PC-9 (cell line): ENCODE data around the gene CRTAC1. TPM values are rescaled to one million over a fixed set of nuclear protein-coding genes. Genes with fewer than 3 reads are reported as not detected.

Experiments
- BruUV-seq: library from RNA; stranded (reverse); fragments of 400-500 nt; replicated peaks from 2 replicates; lab custom pipeline; 2021; lab: Mats Ljungman, UMichigan
- CTCF ChIA-PET: fragments of 300-600 bp; sonication (Branson Sonifier 250); formaldehyde crosslinking; loops from one replicate; lab custom pipeline; 2022; ENCODE audit warnings: antibody characterized with exemption; lab: Charles Lee
- POLR2A ChIA-PET: fragments of 300-600 bp; sonication (Branson Sonifier 250); formaldehyde crosslinking; loops from one replicate; lab custom pipeline; 2022; ENCODE audit warnings: antibody characterized with exemption; ENCODE audit not compliant: unreplicated experiment; lab: Charles Lee
- DNase-seq, 2 experiments: peaks; one replicate each; pipeline versions ENCODE4 v3.0.0 to v3.0.0-alpha.2; 2015 to 2022; ENCODE audit warnings: mixed read lengths in 1 of 2
- H2AFZ ChIP-seq: fragments of 200-600 bp; sonication (generic); 2 replicates; pipeline ENCODE4 v1.8.1; 2017; ENCODE audit warnings: antibody characterized with exemption
- H3F3A ChIP-seq: fragments of 200-600 bp; sonication (generic); 2 replicates; pipeline ENCODE4 v1.8.1; 2017; ENCODE audit warnings: antibody characterized with exemption, mild to moderate bottlenecking, low read depth; ENCODE audit not compliant: insufficient read depth
- H3K27ac ChIP-seq: fragments of 200-600 bp; sonication (generic); 2 replicates; pipeline ENCODE4 v1.6.1; 2016; ENCODE audit warnings: mixed run types
- H3K27me3 ChIP-seq: fragments of 200-600 bp; sonication (generic); 2 replicates; pipeline ENCODE4 v1.6.1; 2016; ENCODE audit warnings: low read depth, mixed run types; ENCODE audit not compliant: insufficient read depth
- H3K36me3 ChIP-seq: fragments of 200-600 bp; sonication (generic); 2 replicates; pipeline ENCODE4 v1.6.1; 2016; ENCODE audit warnings: low read depth, mixed run types
- H3K4me1 ChIP-seq: fragments of 200-600 bp; sonication (generic); replicated peaks from 2 replicates; pipeline ENCODE4 v1.6.1; 2016; ENCODE audit warnings: mixed run types; ENCODE audit not compliant: insufficient read depth
- H3K4me2 ChIP-seq: fragments of 200-600 bp; sonication (generic); 2 replicates; pipeline ENCODE4 v1.6.1; 2017; ENCODE audit warnings: mixed run types
- H3K4me3 ChIP-seq: fragments of 200-600 bp; sonication (generic); 2 replicates; pipeline ENCODE4 v1.6.1; 2016; ENCODE audit warnings: mixed run types
- H3K79me2 ChIP-seq: fragments of 200-600 bp; sonication (generic); 2 replicates; pipeline ENCODE4 v1.6.1; 2017; ENCODE audit warnings: low read depth, mixed run types
- H3K9me2 ChIP-seq: fragments of 200-600 bp; sonication (generic); 2 replicates; pipeline ENCODE4 v1.8.1; 2017; ENCODE audit warnings: mild to moderate bottlenecking; ENCODE audit not compliant: insufficient read depth
- H3K9me3 ChIP-seq: fragments of 200-600 bp; sonication (generic); 2 replicates; pipeline ENCODE4 v1.8.1; 2016; ENCODE audit warnings: low read depth; ENCODE audit not compliant: insufficient read depth
- H4K20me1 ChIP-seq: fragments of 200-600 bp; sonication (generic); 2 replicates; pipeline ENCODE4 v1.8.1; 2017; ENCODE audit not compliant: insufficient read depth
- EZH2 ChIP-seq: fragments of 200-600 bp; sonication (generic); IDR thresholded peaks from 2 replicates; pipeline ENCODE4 v1.8.0; 2017; ENCODE audit warnings: antibody characterized with exemption, low read depth
- intact Hi-C: fragments of 100-400 bp; cut with micrococcal nuclease; formaldehyde crosslinking; loops from one replicate; pipeline ENCODE4 v1.10.0; 2022; ENCODE audit not compliant: unreplicated experiment
- total RNA-seq: library from RNA; stranded (reverse); gene quantifications from 2 replicates; pipeline ENCODE4 v1.2.3, GENCODE V29; 2021
- TF ChIP-seq, protein P1 (sequence below): fragments of 200-600 bp; sonication (generic); conservative IDR thresholded peaks from 2 replicates; pipeline ENCODE4 v1.6.1; 2017; ENCODE audit warnings: mixed run types, antibody characterized with exemption, mild to moderate bottlenecking, moderate library complexity

CRTAC1 gene
- total RNA-seq, 1 experiment from 2014 or later = not detected

GRCh38 chr10:97836446-97836845 is 194.0 kb downstream of the CRTAC1 start:
- BruUV-seq = no TSS peak
- CTCF ChIA-PET = no interaction called here

GRCh38 chr10:97831259-97831658 is 199.2 kb downstream of the CRTAC1 start:
- intact Hi-C loops = no loop called here
- peaks cover 14% of the 10 kb centered on the region for H3K4me1 ChIP-seq
- no peak overlapping the region for H3K4me3 ChIP-seq
- no peaks in the 10 kb centered on the region for H3K79me2 ChIP-seq
- H3K36me3 ChIP-seq = no peaks in the 10 kb centered on the region
- H3K9me2 ChIP-seq = no peaks in the 10 kb centered on the region
- no peaks in the 10 kb centered on the region for H3K9me3 ChIP-seq
- ChIA-PET CTCF (no interaction called here), POLR2A (no interaction called here)
- no TSS peak for BruUV-seq
- no peak overlapping the region for H3K27ac ChIP-seq
- peaks cover 4% of the 10 kb centered on the region; the same call in 1 of the 2 replicates for H3F3A ChIP-seq
- DNase-seq = no peak
- H2AFZ ChIP-seq = no peak overlapping the region
- TF ChIP-seq EZH2 = no peak
- TF ChIP-seq, protein P1, sequence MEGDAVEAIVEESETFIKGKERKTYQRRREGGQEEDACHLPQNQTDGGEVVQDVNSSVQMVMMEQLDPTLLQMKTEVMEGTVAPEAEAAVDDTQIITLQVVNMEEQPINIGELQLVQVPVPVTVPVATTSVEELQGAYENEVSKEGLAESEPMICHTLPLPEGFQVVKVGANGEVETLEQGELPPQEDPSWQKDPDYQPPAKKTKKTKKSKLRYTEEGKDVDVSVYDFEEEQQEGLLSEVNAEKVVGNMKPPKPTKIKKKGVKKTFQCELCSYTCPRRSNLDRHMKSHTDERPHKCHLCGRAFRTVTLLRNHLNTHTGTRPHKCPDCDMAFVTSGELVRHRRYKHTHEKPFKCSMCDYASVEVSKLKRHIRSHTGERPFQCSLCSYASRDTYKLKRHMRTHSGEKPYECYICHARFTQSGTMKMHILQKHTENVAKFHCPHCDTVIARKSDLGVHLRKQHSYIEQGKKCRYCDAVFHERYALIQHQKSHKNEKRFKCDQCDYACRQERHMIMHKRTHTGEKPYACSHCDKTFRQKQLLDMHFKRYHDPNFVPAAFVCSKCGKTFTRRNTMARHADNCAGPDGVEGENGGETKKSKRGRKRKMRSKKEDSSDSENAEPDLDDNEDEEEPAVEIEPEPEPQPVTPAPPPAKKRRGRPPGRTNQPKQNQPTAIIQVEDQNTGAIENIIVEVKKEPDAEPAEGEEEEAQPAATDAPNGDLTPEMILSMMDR = no peak
- no peaks in the 10 kb centered on the region for H3K27me3 ChIP-seq
- no peaks in the 10 kb centered on the region for H4K20me1 ChIP-seq
- no peak overlapping the region for H3K4me2 ChIP-seq

More at GRCh38 chr10:97836446-97836845, 194.0 kb downstream of the CRTAC1 start:
- Histone ChIP-seq H4K20me1 (no peaks in the 10 kb centered on the region), H3K9me2 (no peaks in the 10 kb centered on the region), H3K79me2 (no peaks in the 10 kb centered on the region), H3K36me3 (no peaks in the 10 kb centered on the region), H3K4me3 (no peak overlapping the region), H3K27me3 (no peaks in the 10 kb centered on the region), H2AFZ (no peak overlapping the region), H3K27ac (no peak overlapping the region), H3F3A (peaks cover 6% of the 10 kb centered on the region), H3K4me1 (peaks cover 15% of the 10 kb centered on the region), H3K4me2 (no peak overlapping the region), H3K9me3 (no peaks in the 10 kb centered on the region)
- POLR2A ChIA-PET = no interaction called here
- intact Hi-C loops = no loop called here
- no peak for DNase-seq
- TF ChIP-seq, protein P1 = no peak
- no peak for TF ChIP-seq EZH2

GRCh38 chr10:97830064-97830463 is 200.4 kb downstream of the CRTAC1 start:
- Histone ChIP-seq H4K20me1 (no peaks in the 10 kb centered on the region), H3F3A (peaks cover 4% of the 10 kb centered on the region; the same call in 1 of the 2 replicates), H3K4me1 (peaks cover 14% of the 10 kb centered on the region), H3K4me3 (no peak overlapping the region), H3K27me3 (no peaks in the 10 kb centered on the region), H3K9me3 (no peaks in the 10 kb centered on the region), H2AFZ (no peak overlapping the region), H3K36me3 (no peaks in the 10 kb centered on the region), H3K79me2 (no peaks in the 10 kb centered on the region), H3K27ac (no peak overlapping the region), H3K9me2 (no peaks in the 10 kb centered on the region), H3K4me2 (no peak overlapping the region)
- CTCF ChIA-PET = no interaction called here
- no peak for DNase-seq
- intact Hi-C loops = no loop called here
- TF ChIP-seq, protein P1 = no peak
- TF ChIP-seq EZH2 = no peak
- POLR2A ChIA-PET = interaction anchor here (0.7 kb wide), 1 partner anchor 564 kb away, joined by 5 read pairs; no protein-coding TSS in a partner anchor
- BruUV-seq = no TSS peak
